SHP77 treated with DMSO at 0.1 percent for 48 hours (cell line): Measurements from ENCODE around the gene ANKRD7.
"Not testable (repeated sequence)": the region's sequence is repeated elsewhere in the genome, so short reads cannot be mapped to it uniquely, and the experiment has no call there.

Source experiments
- DNase-seq: peaks from one replicate; lab custom pipeline; 2025; lab: John Stamatoyannopoulos, UW

Gene ANKRD7

GRCh38 chr7:118233799-118234198, 9.3 kb downstream of the ANKRD7 start:
- DNase-seq: no peak

- DNase-seq: no peak
Observed at GRCh38 chr7:118239014-118239413, 14.5 kb downstream of the ANKRD7 start.

GRCh38 chr7:118240320-118240719, 15.8 kb downstream of the ANKRD7 start:
- DNase-seq: not testable (repeated sequence)

GRCh38 chr7:118243695-118244094, 19.2 kb downstream of the ANKRD7 start:
- DNase-seq: no peak

GRCh38 chr7:118245267-118246040, 20.9 kb downstream of the ANKRD7 start:
- DNase-seq: no peak

GRCh38 chr7:118250860-118251494, 26.5 kb downstream of the ANKRD7 start:
- no peak for DNase-seq

GRCh38 chr7:118252087-118252486, 27.6 kb downstream of the ANKRD7 start:
- DNase-seq: no peak

- no peak for DNase-seq
Observed at GRCh38 chr7:118259115-118259514, 34.6 kb downstream of the ANKRD7 start.

- no peak for DNase-seq
Observed at GRCh38 chr7:118264836-118265235, 40.3 kb downstream of the ANKRD7 start.

- no peak for DNase-seq
Observed at GRCh38 chr7:118280319-118281012, 56.0 kb downstream of the ANKRD7 start.

GRCh38 chr7:118281196-118281595, 56.7 kb downstream of the ANKRD7 start:
- DNase-seq: no peak

- no peak for DNase-seq
Observed at GRCh38 chr7:118285358-118285757, 60.9 kb downstream of the ANKRD7 start.

- no peak for DNase-seq
Observed at GRCh38 chr7:118286131-118286530, 61.6 kb downstream of the ANKRD7 start.

GRCh38 chr7:118288098-118288497, 63.6 kb downstream of the ANKRD7 start:
- DNase-seq: no peak

GRCh38 chr7:118289476-118289875, 65.0 kb downstream of the ANKRD7 start:
- no peak for DNase-seq
